NCI-H460 (cell line): ENCODE measurements around the gene TCF7L2. TPM values are rescaled to one million over a fixed set of nuclear protein-coding genes. Genes with fewer than 3 reads are reported as not detected.

Experiments used
- DNase-seq: peaks from one replicate; pipeline ENCODE4 v3.0.0-alpha.2; 2016; ENCODE audit warnings: low read depth; ENCODE audit errors: extremely low read depth
- total RNA-seq: library from RNA; depleted of rRNA; stranded (reverse); fragments of >200 nt; shearing (Covaris generic); gene quantifications from 2 replicates; pipeline ENCODE4 v1.2.3, GENCODE V29; 2014

TCF7L2 gene
- total RNA-seq, 1 experiment from 2014 or later: 11.1 TPM

- DNase-seq: no peak
Observed at GRCh38 chr10:112945811-112946210, 4.2 kb upstream of the TCF7L2 start.

DNA sequence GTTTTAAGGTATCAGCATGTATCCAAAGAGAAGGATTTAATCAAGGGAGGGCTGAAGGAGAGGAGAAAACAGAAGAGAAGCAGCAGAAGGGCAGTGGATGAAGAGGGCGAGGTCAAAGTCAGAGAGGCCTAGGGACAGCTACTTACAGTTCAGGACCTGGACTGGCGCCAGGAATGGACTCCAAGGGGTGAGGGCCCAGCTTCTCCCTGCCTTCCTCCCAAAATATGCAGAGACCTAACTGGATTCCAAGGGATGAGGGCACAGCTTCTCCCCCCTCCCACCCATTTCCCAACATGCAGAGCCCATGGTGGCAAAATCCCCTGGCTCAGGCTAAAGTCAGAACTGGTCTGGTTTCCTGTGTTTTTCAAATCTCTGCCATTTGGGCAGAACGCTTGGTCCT is 3.4 kb upstream of the TCF7L2 start:
- no peak for DNase-seq

- no peak for DNase-seq
Observed at GRCh38 chr10:112948196-112948595, 1.9 kb upstream of the TCF7L2 start.

DNA sequence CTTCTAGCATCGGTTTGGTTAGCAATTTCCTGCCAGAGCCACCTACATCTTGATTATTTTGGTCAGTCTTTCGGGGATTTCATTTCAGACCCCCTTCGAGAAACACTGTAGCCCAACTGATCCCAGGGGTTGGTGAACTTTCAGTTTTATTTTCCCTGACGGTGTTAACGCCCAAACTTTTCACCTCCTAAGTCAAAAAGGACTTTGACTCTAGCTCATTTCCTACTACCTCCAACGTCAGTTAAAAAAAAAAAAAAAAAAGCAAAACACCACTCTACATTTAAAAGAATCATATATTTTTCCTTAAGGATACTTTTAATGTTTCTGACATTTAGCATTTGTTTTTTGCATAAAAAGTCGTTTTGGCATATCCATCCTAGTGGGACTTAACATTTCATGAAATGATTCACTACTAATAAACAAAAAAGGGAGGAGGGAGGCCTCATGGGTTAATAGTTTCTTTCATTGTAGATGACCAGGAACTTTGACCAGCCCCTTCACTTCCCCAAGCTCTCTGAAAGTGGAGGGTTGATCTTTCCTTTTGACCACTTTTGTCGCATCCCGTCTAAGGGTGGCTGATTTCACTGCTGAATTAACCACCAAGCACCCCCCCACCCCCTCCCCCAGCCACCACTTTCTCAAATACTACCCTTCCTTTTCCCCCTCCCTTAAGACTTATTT is 764 bp upstream of the TCF7L2 start:
- DNase-seq: no peak

GRCh38 chr10:112950714-112951358 is 789 bp downstream of the TCF7L2 start:
- DNase-seq: no peak

DNA sequence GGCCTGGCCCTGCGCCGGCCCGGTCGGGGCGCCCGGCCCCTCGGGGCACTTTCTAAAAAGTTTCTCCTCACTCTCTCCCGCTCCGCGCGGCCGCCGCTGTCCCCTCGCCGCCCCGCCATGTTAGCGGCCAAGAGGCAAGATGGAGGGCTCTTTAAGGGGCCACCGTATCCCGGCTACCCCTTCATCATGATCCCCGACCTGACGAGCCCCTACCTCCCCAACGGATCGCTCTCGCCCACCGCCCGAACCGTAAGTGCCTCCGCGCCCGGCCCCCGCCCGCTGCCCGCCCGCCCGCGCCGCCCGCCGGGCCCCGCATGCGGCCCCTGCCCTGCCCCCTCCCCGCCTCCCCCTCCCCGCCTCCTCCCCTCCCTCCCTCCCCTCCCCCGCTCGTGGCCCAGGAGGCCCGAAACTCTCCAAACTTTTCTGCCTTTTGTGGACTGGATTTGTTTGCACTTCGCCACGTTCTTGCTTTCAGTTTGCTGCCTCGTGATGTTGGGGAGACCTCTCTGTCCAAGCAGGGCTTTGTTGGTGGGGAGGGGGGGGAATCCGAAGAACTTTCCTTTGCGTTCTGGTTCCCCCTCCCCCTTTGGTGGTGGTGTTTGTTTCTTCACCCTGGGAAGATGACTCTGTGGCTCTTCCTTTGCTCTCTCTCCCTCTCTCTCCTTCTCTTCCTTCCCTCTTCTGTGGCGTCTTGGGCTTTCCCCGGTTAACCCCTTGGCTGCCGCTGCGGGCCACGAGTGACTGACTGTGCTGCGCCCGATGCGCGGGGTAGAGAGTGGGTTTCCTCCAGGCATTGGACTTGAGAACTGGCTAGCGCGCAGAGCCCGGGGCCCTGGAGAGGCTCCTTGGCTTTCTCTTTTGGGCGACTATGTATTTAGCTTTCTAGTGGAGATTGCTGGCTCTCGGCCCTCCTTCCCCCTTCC is 1.6 kb downstream of the TCF7L2 start:
- DNase-seq: peak; percentile 72

DNA sequence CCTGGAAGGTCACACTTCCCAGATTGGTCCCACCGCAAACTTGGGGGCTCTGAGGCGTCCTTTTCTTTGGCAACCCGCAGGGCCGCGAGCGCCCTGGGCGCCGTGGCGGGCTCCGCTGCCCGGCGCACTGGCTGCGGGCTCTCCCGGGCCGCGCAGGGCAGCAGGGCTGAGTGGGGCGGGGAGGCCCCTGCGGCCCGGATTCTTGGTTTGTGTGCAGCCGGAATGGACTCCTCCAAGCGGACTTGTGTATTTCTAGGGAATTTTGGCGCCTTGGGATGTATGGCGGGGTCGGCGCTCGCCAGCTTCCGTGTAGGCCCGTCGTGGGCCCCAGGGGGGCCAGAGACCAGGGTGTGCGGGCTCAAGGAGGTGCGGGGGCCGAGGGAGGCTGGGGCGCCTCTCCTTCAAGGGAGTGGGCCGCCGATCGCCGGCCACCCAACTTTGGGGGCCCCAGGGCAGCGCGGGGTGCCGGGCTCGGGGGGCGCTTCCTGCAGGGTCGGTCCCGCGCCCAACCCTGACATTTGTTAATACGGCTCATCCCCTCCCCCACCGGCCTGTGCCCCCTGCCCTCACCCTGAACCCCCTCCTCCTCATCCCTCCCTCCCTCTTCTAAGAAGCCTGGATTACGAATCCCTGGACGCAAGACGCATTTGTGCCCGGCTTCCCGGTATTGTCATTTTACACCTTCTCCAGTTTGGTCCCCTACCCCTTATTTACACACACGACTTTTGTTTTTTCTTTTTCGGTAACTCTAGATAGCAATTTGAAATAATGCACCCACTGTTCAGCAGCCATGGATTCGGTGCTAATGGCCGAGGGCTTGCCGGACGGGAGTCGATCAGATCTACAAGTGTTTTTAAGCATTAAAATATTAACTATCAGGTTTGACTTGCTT is 2.5 kb downstream of the TCF7L2 start:
- no peak for DNase-seq

DNA sequence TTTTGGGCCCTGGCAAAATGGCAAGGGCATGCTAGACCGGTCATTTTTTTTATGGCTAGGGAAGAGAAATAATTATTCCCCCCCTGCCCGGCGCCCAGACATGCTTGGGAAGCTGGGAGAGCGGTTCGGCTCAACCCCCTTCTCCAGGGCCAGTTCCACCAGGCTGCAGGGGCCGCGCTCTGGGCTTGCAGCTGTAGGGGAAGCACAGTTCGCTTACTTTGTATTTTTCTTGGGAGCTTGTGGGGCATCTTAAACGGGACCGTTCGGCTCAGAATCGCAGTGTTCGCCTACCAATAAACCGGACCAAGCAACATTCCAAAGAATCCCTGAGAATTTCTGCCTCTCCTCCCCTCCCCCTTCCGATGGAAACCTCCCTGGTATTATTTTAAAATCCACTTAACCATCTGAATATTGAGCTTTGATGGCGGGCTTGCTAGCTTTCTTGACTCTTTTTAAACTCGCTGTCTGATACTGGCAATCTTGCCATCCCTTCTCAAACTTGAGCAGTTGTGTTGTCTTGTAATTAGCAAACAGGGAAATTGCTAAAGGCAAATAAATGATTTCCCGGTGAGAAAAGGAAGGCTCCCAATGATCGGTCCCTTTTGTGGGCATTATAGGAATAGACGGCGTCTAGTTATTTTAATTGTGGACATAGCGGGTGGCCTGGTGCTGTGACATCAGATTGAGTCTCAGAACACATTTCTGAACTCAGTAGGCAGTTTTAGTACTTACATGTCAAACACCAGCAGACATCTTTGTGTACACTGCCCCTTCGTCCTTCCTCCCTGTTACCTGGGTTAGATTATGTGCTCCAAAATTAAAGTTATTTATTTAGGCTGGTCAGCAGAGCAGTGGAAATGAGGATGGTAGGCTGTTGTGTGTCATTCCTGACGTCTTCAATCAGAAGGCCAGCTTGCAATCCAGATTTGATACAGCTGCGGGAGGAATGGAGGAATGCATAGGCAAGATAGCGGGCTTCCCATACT is 3.4 kb downstream of the TCF7L2 start:
- peak; percentile 41 for DNase-seq

DNA sequence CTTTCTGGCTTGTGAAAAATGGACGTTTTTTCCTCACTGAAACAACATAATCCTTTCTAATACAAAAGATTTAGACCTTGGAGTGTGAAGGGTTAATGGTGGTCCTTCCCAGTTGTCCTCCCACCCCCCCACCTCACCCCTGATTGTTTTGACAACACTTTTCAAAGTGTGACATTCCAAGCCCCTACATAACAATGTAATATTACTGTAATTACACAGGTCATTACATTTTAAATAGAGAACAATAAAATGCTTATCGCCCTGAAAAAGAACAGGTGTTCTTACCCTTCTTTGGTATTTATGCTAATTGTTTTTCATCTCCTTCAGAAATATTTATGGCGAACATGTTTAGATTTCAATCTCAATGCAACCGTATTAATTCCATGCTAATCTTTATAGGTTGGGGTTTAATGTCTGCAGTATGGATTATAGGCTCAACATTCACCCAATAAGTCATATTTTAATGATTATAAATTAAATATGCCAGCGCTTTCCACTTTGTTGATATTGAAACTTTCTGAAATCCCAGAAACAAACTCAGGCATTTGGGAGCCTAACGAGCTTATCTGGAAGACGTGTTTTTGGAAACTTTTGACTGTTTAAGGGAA is 5.0 kb downstream of the TCF7L2 start:
- DNase-seq: no peak

DNA sequence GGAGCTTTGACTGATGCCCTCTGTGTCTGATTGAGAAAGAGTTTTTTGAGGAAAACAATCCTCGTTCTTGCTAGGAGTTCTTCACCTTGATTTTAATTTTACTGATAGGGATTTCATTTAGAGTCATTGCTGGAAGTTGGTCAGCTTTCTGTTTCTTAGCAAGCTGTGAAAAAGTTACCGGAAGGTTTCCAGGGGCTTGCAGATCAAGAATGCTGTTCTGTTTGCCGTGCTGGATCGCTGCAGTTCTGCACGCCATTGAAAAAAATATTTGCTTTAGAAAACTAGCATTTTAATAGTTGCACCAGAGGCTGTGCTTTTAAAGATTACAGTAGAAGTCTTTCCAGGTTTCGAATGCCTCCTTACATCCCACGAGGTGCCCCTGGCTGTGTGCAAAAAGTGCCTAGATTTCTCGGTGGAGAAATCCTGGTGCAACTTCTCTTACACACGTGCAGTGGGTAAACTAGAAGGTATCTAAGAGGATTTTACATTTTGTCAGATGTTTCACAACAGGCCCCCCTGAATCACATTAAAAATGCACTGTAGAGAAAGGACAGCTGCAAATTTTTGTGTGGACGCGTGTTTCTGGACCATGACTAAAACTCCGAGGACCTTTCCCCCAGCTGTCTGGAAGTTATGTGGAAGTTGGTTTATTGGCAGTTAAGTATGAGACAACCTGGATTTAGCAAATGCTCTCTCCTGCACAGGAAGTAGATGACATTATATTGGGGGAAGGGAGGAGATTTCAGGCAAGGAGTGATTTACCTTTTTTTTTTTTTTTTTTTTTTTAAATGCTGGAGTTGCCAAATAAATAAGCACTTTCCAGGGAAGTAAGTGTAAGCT is 5.8 kb downstream of the TCF7L2 start:
- DNase-seq: no peak

GRCh38 chr10:112956631-112957350 is 6.7 kb downstream of the TCF7L2 start:
- no peak for DNase-seq

DNA sequence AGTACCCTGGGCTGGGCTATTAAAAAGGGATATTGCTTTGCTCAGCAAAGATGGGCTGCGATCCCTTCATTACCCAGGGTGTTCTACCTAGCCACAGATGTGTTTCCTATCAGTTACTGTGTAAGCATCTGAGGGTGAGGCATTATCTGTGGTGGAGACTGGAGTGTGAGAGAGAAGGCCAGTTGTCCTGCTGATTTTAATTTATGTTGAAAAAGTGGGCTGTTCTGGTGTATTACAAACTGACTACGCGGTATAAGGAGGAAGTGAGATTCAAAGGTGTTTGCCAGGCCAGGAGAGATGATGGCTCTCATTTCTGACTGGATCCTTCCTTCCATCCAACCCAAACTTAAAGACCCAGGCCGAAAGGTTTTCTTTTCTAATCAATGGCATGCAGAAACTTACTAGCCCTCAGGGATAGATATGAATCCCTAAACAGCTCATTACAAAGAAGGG is 7.6 kb downstream of the TCF7L2 start:
- no peak for DNase-seq

GRCh38 chr10:112958275-112958995 is 8.4 kb downstream of the TCF7L2 start:
- DNase-seq: no peak

DNA sequence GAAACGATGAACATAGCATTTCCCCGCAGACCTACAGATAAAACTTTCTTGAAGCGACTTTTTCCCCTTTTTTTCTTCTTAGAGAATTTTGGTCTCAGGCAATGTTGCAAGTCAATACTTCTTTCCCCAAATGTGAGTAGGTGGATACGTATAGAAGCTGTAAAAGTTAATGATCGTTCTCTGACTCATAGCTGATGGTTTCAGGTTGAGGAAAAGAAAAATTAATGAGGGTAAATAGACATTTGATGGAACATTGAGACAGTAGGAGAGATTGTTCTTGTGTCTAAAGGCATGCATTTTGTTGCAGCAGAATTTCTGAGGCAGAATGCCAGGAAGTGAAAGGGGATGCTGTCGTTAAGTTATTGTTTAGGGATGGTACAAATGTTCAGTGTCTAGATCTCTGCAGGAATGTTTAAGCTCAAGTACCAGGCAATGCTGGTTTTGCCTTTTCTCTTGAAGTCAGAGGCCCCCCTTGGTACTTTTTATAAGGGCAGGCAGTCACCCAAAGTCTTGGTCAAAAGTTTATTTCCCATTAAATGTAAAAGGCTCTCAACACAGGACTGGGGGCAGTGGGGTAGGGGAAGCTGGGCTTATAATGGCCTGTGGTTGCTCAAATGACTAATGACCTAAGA is 9.3 kb downstream of the TCF7L2 start:
- DNase-seq: no peak

DNA sequence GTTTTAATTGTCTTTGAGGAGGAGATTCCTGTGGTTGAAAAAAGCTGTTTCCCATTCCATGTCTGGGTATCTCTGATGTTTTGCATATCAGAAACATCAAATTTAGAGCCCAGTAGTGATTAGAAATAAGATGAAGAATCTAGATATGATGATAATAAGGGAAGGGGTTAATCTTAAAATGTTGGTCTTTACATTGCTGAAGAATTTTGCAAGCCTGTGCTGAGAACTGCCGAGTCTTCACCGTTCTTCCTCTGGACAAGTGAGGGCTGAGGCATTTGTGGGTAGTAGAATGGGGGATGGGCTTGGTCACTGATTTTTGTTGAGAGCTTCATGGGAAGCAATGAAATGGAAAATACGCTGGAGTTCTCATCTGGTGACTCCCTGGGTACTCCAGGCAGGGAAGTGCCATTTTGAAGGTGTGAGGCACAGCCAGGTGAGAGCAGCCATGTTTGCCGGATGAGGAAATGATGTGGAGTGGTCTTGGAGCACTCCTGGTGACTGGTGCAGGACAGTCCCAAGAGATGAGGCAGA is 10.2 kb downstream of the TCF7L2 start:
- no peak for DNase-seq

- DNase-seq: no peak
Observed at GRCh38 chr10:112961609-112962008, 11.6 kb downstream of the TCF7L2 start.
